CD4-positive, alpha-beta T cell (primary cell): ENCODE data around the gene LECT2. TPM values are rescaled to one million over a fixed set of nuclear protein-coding genes. Genes with fewer than 3 reads are reported as not detected.

Source experiments
- ATAC-seq: fragments of 200-7000 bp; cut with Tn5 transposase; one replicate; pipeline ENCODE4 v1.10.0; 2022; ENCODE audit warnings: mild to moderate bottlenecking; ENCODE audit not compliant: poor library complexity
- CTCF ChIA-PET: fragments of 350-600 bp; sonication (Branson Sonifier 250); formaldehyde crosslinking; loops from one replicate; lab custom pipeline; 2021; ENCODE audit warnings: antibody characterized with exemption, inconsistent platforms; lab: Charles Lee
- POLR2A ChIA-PET: fragments of 350-600 bp; sonication (Branson Sonifier 250); formaldehyde crosslinking; loops from one replicate; lab custom pipeline; 2021; ENCODE audit warnings: antibody characterized with exemption, inconsistent platforms; lab: Charles Lee
- DNase-seq, 14 experiments: peaks; one replicate each; pipeline ENCODE4 v3.0.0-alpha.2; 2013 to 2020; ENCODE audit warnings: mixed read lengths in 2 of 14
- H3K27ac ChIP-seq, 2 donors: one replicate each; pipeline versions ENCODE4 v1.5.1 to v1.7.0; 2013; ENCODE audit warnings: low read length in 2 of 2, low read depth in 1 of 2, mild to moderate bottlenecking in 1 of 2
- H3K27me3 ChIP-seq, 2 experiments: 1 replicate in 1 of 2; 2 replicates in 1 of 2; pipeline versions ENCODE4 v1.6.1 to v1.7.0; 2013; ENCODE audit warnings: low read length in 2 of 2, control low read depth in 1 of 2, mild to moderate bottlenecking in 1 of 2, moderate library complexity in 1 of 2; ENCODE audit not compliant: insufficient read depth in 2 of 2, control insufficient read depth in 1 of 2
- H3K36me3 ChIP-seq: one replicate; pipeline ENCODE4 v1.6.1; 2013; ENCODE audit warnings: low read length, control low read depth; ENCODE audit not compliant: insufficient read depth
- H3K4me1 ChIP-seq: one replicate; pipeline ENCODE4 v1.6.1; 2013; ENCODE audit warnings: low read length, control low read depth; ENCODE audit not compliant: insufficient read depth
- H3K4me3 ChIP-seq: one replicate; pipeline ENCODE4 v1.5.1; 2013; ENCODE audit warnings: mild to moderate bottlenecking, low read length, moderate library complexity
- H3K9me3 ChIP-seq, 2 experiments: 1 replicate in 1 of 2; 2 replicates in 1 of 2; pipeline versions ENCODE4 v1.6.1 to v1.7.0; 2013; ENCODE audit warnings: low read length in 2 of 2, mild to moderate bottlenecking in 2 of 2, control low read depth in 1 of 2, moderate library complexity in 1 of 2; ENCODE audit not compliant: control insufficient read depth in 1 of 2, insufficient read depth in 1 of 2
- H3K27ac Mint-ChIP-seq: one replicate; pipeline ENCODE4 v1.8.0; 2020; ENCODE audit warnings: mixed read lengths
- H3K27me3 Mint-ChIP-seq: one replicate; pipeline ENCODE4 v1.8.0; 2021; ENCODE audit warnings: mixed read lengths
- H3K36me3 Mint-ChIP-seq: one replicate; pipeline ENCODE4 v1.8.0; 2021; ENCODE audit warnings: low read depth, mixed read lengths
- H3K4me1 Mint-ChIP-seq: one replicate; pipeline ENCODE4 v1.8.0; 2021; ENCODE audit warnings: low read depth, mixed read lengths
- H3K4me3 Mint-ChIP-seq: one replicate; pipeline ENCODE4 v1.8.0; 2020; ENCODE audit warnings: mild to moderate bottlenecking, mixed read lengths
- H3K9me3 Mint-ChIP-seq: one replicate; pipeline ENCODE4 v1.8.0; 2020; ENCODE audit warnings: mixed read lengths
- CTCF ChIP-seq: fragments of 200-600 bp; IDR thresholded peaks from one replicate; pipeline ENCODE4 v1.8.0; 2022; ENCODE audit warnings: antibody characterized with exemption, mild to moderate bottlenecking
- intact Hi-C, 2 experiments: fragments of 100-400 bp; cut with DNase I in 1 of 2; cut with micrococcal nuclease in 1 of 2; formaldehyde crosslinking; loops; one replicate each; pipeline versions ENCODE4 v1.15.1 to v1.9.0; 2023 to 2025; cut with DNase I, micrococcal nuclease
- total RNA-seq, 174 experiments: library from RNA in 2 of 174; stranded (reverse) in 2 of 174; gene quantifications; one replicate each; pipeline ENCODE4 v1.2.3 and lab custom pipeline; 2021 to 2026

LECT2 gene
- total RNA-seq, 2 experiments from 2014 or later, result not detected

- no peak for TF ChIP-seq CTCF
- Mint-ChIP-seq H3K4me3 (no peak overlapping the region), H3K9me3 (no peaks in the 10 kb centered on the region), H3K36me3 (no peaks in the 10 kb centered on the region), H3K27me3 (peaks cover 68% of the 10 kb centered on the region), H3K4me1 (no peaks in the 10 kb centered on the region), H3K27ac (no peak overlapping the region)
- POLR2A ChIA-PET, result no interaction called here
- CTCF ChIA-PET, result no interaction called here
- Histone ChIP-seq H3K4me3 (no peak overlapping the region), H3K27ac (no peak overlapping the region), H3K27me3 (peaks cover 11 to 14% of the 10 kb centered on the region in 2 experiments), H3K36me3 (no peaks in the 10 kb centered on the region), H3K9me3 (peaks cover 0 to 3% of the 10 kb centered on the region in 2 experiments), H3K4me1 (peaks cover 4% of the 10 kb centered on the region)
- ATAC-seq (no peak), DNase-seq (no peak)
- intact Hi-C loops, result no loop called here
These were observed 21.4 kb upstream of the LECT2 start for GRCh38 chr5:135976216-135976615.

GRCh38 chr5:135975122-135975521, 20.3 kb upstream of the LECT2 start:
- no peak overlapping the region for H3K27ac Mint-ChIP-seq
- peaks cover 73% of the 10 kb centered on the region for H3K27me3 Mint-ChIP-seq
- intact Hi-C loops, result no loop called here
- ChIA-PET POLR2A (no interaction called here), CTCF (no interaction called here)
- H3K4me1 Mint-ChIP-seq, result no peaks in the 10 kb centered on the region
- Histone ChIP-seq H3K27ac (no peak overlapping the region), H3K36me3 (no peaks in the 10 kb centered on the region), H3K4me1 (peaks cover 4% of the 10 kb centered on the region), H3K9me3 (peaks cover 3% of the 10 kb centered on the region in 2 experiments), H3K4me3 (no peak overlapping the region), H3K27me3 (peaks cover 11 to 14% of the 10 kb centered on the region in 2 experiments)
- ATAC-seq (no peak), DNase-seq (no peak)
- H3K9me3 Mint-ChIP-seq, result no peaks in the 10 kb centered on the region
- no peak for TF ChIP-seq CTCF
- H3K4me3 Mint-ChIP-seq, result no peak overlapping the region
- no peaks in the 10 kb centered on the region for H3K36me3 Mint-ChIP-seq

- no peaks in the 10 kb centered on the region for H3K9me3 Mint-ChIP-seq
- ATAC-seq, result no peak
- no peaks in the 10 kb centered on the region for H3K36me3 Mint-ChIP-seq
- Histone ChIP-seq H3K4me3 (no peak overlapping the region), H3K27me3 (peaks cover 11 to 14% of the 10 kb centered on the region in 2 experiments), H3K9me3 (peaks cover 3% of the 10 kb centered on the region in 2 experiments), H3K36me3 (no peaks in the 10 kb centered on the region), H3K4me1 (peaks cover 4% of the 10 kb centered on the region), H3K27ac (no peak overlapping the region)
- no peak for TF ChIP-seq CTCF
- no peak for DNase-seq
- no peaks in the 10 kb centered on the region for H3K4me1 Mint-ChIP-seq
- intact Hi-C loops, result no loop called here
- H3K4me3 Mint-ChIP-seq, result no peak overlapping the region
- POLR2A ChIA-PET, result no interaction called here
- peaks cover 66% of the 10 kb centered on the region for H3K27me3 Mint-ChIP-seq
- H3K27ac Mint-ChIP-seq, result no peak overlapping the region
- CTCF ChIA-PET, result no interaction called here
These were observed 19.3 kb upstream of the LECT2 start for GRCh38 chr5:135974021-135974600.
